SU-DHL-6 (cell line): ENCODE measurements around the gene CDC25B.
"Not testable (repeated sequence)": the region's sequence is repeated elsewhere in the genome, so short reads cannot be mapped to it uniquely, and the experiment has no call there.

Source experiments
- EZH2phosphoT487 ChIP-seq: fragments of 200-600 bp; sonication (generic), shearing (Covaris generic); conservative IDR thresholded peaks from 2 replicates; pipeline ENCODE4 v1.6.1; 2018; ENCODE audit warnings: mild to moderate bottlenecking, antibody characterized with exemption, low read length, moderate library complexity, mixed read lengths
- TF ChIP-seq, protein P1 (sequence below): fragments of 200-600 bp; sonication (generic); IDR thresholded peaks from one replicate; pipeline ENCODE4 v1.5.1; 2017; ENCODE audit warnings: antibody characterized with exemption, mild to moderate bottlenecking, low read length, moderate library complexity; ENCODE audit not compliant: insufficient read depth, poor library complexity, severe bottlenecking

DNA sequence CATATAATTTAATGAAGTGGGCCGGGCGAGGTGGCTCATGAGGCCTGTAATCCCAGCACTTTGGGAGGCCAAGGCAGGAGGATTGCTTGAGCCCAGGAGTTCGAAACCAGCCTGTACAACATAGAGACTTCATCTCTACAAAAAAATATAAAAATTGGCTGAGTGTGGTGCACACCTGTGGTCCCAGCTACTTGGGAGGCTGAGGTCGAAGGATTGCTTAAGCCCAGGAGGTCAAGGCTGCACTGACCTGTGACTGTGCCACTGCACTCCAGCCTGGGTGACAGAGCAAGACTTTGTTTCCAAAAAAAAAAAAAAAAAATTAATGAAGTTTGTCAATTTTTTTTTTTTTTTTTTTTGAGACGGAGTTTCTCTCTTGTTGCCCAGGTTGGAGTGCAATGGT is 33.8 kb downstream of the CDC25B start:
- TF ChIP-seq, protein P1, sequence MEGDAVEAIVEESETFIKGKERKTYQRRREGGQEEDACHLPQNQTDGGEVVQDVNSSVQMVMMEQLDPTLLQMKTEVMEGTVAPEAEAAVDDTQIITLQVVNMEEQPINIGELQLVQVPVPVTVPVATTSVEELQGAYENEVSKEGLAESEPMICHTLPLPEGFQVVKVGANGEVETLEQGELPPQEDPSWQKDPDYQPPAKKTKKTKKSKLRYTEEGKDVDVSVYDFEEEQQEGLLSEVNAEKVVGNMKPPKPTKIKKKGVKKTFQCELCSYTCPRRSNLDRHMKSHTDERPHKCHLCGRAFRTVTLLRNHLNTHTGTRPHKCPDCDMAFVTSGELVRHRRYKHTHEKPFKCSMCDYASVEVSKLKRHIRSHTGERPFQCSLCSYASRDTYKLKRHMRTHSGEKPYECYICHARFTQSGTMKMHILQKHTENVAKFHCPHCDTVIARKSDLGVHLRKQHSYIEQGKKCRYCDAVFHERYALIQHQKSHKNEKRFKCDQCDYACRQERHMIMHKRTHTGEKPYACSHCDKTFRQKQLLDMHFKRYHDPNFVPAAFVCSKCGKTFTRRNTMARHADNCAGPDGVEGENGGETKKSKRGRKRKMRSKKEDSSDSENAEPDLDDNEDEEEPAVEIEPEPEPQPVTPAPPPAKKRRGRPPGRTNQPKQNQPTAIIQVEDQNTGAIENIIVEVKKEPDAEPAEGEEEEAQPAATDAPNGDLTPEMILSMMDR, result not testable (repeated sequence)
- TF ChIP-seq EZH2phosphoT487, result not testable (repeated sequence)
